C1 segment of cervical spinal cord (tissue), 14 donors: ENCODE data around the gene ADAM12.

ENCODE experiments used
- DNase-seq, 14 donors: peaks; one replicate each; lab custom pipeline; 2025; lab: John Stamatoyannopoulos, UW

ADAM12 gene

GRCh38 chr10:126021833-126022500, 366.3 kb downstream of the ADAM12 start:
- DNase-seq, result no peak

DNA sequence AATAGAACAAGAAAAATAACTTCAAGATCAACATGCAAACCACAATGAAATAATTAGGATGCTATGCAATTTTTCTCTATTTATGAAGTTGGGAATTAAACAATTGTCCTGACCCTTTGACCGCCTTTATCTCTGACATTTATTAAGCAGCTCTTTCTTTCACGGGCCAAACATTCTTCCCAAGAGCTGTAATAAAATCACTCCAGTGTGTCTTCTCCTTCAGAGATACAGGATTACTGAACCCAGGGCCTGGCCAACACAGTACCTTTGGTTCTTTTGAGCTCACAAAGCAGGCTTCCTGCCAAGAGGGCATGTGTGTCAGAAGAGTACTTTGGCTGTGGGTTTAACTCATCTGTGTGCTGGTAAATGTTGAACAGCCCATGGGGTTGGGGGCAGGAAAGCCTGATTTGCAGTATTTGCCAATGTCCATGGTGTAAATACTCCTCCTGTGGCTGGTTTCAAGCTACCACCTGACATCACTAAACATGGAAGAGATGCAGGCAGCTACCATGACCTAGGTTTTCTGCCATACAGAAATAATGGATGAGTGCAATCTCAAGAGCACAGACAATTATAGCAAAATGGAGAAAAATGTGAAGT, 370.2 kb downstream of the ADAM12 start:
- no peak for DNase-seq

- DNase-seq, result no peak
These were observed 371.4 kb downstream of the ADAM12 start for GRCh38 chr10:126016882-126017281.

DNA sequence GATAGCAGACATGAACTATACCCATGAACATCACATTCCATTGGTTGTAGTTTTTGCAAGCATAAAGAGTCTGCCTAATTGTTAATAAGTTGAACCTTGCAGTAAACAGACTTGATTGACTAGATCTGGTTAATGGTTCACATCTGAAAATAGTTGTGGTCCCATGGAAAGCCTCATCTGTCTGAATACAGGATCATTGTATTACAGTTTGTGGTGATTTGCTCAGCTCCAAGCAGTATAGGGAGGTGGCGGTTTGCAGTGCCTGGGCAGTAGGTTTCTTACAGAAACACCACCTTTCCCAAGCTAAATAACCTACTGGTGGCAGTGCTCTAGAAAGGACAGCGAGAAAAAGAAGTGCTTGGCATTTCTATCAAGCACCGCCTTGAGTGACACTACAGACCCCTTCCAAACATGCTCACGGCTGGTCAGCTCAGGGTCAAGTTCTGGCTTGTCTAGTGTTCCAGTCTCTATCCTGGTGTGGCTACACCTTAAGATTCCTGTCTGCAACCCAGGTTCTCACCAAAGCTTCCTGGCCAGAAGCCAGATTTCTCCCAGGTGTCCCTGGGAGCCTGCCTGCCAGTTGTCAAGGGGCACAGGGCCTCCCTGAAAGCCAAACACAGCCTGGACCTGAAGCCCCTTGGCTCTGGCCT, 372.0 kb downstream of the ADAM12 start:
- no peak for DNase-seq

DNA sequence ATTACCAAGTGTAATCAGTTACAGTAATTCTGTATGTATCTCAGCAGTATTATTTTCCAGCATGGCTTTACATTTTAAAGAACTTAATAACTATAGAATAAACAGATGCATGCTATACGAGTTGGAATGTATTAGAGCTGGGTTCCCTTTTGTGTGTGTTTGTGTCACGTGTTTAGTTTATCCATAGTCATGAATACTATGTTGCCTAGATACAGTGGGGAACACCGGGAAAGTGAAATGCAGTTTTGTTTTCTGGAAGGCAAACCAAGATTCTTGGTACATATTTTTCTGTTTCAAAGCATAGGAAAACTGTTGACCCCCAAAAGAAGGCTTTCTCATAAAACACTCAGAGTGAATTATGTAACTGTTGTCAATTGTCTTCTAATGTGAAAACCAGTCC, 372.9 kb downstream of the ADAM12 start:
- no peak for DNase-seq

- no peak for DNase-seq
These were observed 374.0 kb downstream of the ADAM12 start for GRCh38 chr10:126014309-126014708.

- no peak for DNase-seq
These were observed 374.6 kb downstream of the ADAM12 start for GRCh38 chr10:126013489-126014281.

DNA sequence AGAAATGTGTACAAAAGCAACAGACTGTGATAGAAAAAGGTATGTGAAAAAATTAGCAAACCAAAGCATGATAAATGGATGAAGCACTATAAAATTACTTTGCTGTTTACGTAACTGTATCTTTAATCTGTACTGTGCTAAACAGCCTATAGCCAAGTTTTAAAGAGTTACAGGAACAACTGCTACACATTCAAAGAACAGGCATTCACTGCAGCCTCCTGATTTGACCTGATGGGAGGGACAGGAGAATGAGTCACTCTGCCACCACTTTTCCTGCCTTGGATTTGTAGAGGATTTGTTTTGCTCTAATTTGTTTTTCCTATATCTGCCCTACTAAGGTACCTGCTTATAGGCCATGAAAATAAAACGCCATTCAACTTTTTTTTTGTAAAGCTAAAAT, 375.8 kb downstream of the ADAM12 start:
- no peak for DNase-seq

DNA sequence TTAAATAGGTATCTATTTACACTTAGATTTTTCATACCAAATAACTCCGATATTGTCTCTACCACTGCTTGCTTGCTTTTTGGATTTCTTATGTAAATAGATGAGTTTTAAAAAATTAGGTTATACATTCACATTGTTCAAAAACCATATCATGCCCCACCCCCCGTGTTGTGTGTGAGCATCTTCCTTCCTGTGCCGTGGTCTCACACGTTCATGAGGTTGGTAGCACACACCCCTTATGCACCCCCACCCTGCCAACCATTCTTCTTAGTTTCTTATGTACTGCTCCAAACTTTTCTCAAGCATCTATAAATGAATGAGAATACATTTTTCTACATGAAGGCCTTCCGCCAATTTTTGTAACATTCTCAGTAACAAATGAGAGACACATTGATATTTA, 376.3 kb downstream of the ADAM12 start:
- DNase-seq, result no peak

DNA sequence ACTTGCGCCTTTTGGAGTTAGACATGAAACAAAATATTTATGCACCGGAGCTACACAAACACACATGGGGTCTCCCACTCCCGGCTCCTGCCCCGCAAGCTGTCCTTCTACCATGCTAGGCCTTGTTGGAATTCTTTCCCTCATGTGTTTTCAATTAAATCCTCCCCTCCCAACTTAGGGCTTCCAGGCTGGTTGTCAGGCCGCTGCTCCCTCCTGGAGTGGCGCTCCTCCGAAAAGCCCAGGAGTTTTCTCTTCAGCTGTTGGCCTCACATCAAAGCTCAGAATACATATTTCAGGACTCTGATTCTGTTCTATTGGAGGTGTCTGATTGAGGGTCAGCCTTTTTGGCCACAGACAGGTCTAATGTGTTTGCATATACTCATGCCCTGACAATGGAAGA, 378.6 kb downstream of the ADAM12 start:
- DNase-seq, result no peak

DNA sequence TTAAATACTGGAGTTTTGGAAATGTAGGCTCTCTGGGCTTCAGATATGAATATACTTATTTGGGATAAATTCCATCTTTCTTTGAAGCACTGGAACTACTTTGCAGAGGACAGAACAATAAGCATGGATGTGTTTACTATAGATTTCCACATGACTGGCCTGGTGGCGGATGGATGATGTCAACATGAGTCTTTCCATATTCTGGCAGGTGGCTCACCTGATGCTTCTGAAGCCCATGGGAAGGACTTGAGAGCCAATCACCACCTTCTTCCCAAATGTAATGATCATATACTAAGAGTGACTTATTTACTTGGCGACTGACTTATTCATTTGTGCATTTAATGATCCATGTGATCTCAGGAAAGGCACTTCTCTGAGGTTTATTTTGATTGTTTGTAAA, 381.4 kb downstream of the ADAM12 start:
- DNase-seq, result no peak

DNA sequence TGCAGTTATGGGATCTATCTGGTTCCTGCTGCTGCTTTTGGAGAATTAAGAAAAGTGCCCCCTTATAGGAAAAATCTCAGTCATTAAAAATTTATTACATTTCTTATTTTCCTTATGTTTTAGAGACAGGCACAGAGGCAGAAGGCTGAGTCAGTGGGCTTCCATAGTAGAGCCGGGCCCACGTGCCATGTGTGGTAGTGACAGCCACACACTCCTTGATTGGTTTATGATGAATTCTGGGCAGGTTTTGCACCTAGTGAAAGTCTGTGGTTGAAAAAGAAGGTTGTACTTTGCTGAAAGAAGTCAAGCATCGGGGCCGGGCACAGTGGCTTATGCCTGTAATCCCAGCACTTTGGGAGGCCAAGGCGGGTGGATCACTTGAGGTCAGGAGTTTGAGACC, 382.0 kb downstream of the ADAM12 start:
- DNase-seq, result no peak

DNA sequence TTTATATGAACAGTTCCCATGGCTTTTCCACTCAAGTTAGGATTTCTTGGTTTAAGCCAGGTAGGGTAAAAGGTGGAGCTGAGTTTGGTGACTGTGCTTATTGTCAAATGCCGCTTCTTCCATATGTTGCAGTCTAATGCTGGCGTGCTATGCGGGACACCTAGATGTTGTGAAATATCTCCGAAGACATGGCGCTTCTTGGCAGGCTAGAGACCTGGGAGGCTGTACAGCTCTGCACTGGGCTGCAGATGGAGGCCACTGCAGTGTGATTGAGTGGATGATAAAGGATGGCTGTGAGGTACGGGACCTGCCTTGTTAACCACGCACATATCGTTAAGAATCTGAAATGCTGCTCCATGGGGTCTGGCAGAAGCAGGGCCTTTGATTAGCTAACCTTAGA, 383.5 kb downstream of the ADAM12 start:
- no peak for DNase-seq

DNA sequence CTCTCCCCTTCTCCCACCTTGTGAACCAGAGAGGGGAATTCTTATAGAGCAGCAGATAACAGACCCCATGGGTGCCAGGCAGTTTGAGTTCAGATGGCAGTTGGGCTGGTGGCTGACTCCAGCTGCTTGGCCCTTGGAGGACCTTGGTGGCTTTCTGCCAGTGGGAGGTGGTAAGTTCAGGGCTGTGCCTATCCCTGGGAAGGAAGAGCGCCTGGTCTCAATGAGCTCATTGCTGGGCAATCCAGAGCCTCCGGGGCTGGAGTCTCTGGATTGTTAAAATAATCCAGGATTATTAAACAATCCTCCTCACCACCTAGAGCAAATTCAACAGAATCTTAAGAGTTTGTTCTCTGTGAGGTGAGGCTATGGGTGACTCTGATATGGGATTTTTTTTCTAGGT, 386.7 kb downstream of the ADAM12 start:
- DNase-seq, result no peak

DNA sequence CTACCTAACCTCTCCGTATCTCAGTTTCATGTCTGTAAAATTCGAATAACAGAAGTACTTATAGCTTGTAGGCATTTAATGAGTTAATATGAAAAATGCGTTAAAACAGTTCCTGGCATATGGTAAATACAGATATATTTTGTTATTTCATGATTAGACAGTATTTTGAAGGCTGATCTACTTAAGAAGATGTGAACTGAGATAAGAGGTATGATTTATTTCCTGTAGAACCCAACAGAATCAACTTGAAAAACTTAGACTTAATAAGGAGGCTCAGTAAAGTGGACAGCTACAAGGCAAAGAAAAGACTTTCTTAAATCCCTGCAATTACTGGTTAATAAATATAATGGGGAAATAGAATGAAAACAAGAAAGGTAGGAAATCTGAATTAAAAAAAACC, 388.6 kb downstream of the ADAM12 start:
- no peak for DNase-seq

- no peak for DNase-seq
These were observed 390.7 kb downstream of the ADAM12 start for GRCh38 chr10:125997586-125997985.

GRCh38 chr10:125995726-125996304, 392.5 kb downstream of the ADAM12 start:
- DNase-seq, result no peak

DNA sequence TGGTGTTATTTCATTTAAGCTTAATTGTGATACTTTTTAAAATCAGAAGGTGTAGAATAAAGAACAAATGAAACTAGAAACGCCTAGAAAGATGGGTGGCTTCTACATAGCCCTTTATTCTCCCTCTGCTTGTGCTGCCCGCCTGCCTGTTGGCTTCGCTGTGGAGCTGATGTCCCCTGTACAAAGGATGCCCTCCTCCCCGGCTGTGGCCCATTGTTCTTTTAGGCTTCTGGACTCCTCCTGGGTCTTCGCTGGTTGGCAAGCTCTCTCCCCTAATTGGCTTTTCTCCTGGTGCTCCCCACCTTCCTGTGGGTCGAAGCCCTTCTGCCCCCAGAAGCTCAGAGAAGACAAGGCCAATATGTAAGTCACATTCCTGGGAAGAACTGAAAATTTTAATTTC, 393.7 kb downstream of the ADAM12 start:
- DNase-seq, result no peak

GRCh38 chr10:125992254-125992653, 396.0 kb downstream of the ADAM12 start:
- DNase-seq, result no peak

GRCh38 chr10:125991392-125991791, 396.9 kb downstream of the ADAM12 start:
- DNase-seq, result no peak

DNA sequence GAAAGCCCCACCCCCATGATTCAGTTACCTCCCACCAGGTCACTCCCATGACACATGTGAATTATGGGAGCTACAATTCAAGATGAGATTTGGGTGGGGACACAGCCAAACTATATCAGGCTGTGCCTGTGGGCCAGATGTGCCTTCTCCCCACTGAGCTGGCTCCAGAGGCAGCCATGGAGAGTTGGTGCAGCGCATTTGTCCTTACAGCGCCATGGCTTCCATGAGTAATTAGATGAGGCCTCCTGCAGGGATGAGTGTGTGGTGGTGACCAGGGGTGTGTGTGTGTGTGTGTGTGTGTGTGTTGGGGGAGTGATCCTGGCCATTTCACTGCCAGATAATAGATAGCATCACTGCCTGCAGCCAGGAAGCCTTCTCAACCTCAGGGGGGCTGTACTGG, 397.3 kb downstream of the ADAM12 start:
- no peak for DNase-seq

GRCh38 chr10:125989791-125990190, 398.5 kb downstream of the ADAM12 start:
- DNase-seq, result no peak
